Kidney tubule cell (primary cell): ENCODE results near the gene GAB2.
A peak's percentile ranks its signal among the peaks of the same experiment; 100 is the strongest.
"Not testable (repeated sequence)": the region's sequence is repeated elsewhere in the genome, so short reads cannot be mapped to it uniquely, and the experiment has no call there.

Source experiments
- DNase-seq: peaks from one replicate; pipeline ENCODE4 v3.0.0-alpha.2; 2018; ENCODE audit warnings: low spot score

The GAB2 gene

GRCh38 chr11:78417175-78417887 is at the start of gene GAB2:
TSS of gene GAB2 (minus strand) at chr11:78417820. CDS start at chr11:78417720, 100 bp downstream.
- no peak for DNase-seq

- no peak for DNase-seq
These were observed 49.8 kb upstream of the GAB2 start for GRCh38 chr11:78467370-78467769.

- no peak for DNase-seq
These were observed 47.7 kb upstream of the GAB2 start for GRCh38 chr11:78465169-78465942.

- DNase-seq, result not testable (repeated sequence)
These were observed 47.2 kb upstream of the GAB2 start for GRCh38 chr11:78464787-78465168.

- DNase-seq, result peak; percentile 25
These were observed 42.9 kb upstream of the GAB2 start for GRCh38 chr11:78460471-78460870.

- no peak for DNase-seq
These were observed 42.1 kb upstream of the GAB2 start for GRCh38 chr11:78459738-78460137.

- no peak for DNase-seq
These were observed 39.8 kb upstream of the GAB2 start for GRCh38 chr11:78457448-78457847.

- no peak for DNase-seq
These were observed 35.7 kb upstream of the GAB2 start for GRCh38 chr11:78453140-78453935.

GRCh38 chr11:78451371-78452150 is 33.9 kb upstream of the GAB2 start:
- DNase-seq, result no peak

GRCh38 chr11:78450866-78451265 is 33.2 kb upstream of the GAB2 start:
- DNase-seq, result no peak

GRCh38 chr11:78449866-78450265 is 32.2 kb upstream of the GAB2 start:
- DNase-seq, result no peak

- DNase-seq, result no peak
These were observed 28.6 kb upstream of the GAB2 start for GRCh38 chr11:78446210-78446609.

- no peak for DNase-seq
These were observed 27.1 kb upstream of the GAB2 start for GRCh38 chr11:78444726-78445125.

GRCh38 chr11:78441956-78442355 is 24.3 kb upstream of the GAB2 start:
- DNase-seq, result no peak

GRCh38 chr11:78438298-78438975 is 20.8 kb upstream of the GAB2 start:
- no peak for DNase-seq

- DNase-seq, result no peak
These were observed 15.3 kb upstream of the GAB2 start for GRCh38 chr11:78432956-78433355.

- DNase-seq, result peak; percentile 18
These were observed 14.5 kb upstream of the GAB2 start for GRCh38 chr11:78432058-78432515.

GRCh38 chr11:78429660-78430059 is 12.0 kb upstream of the GAB2 start:
- DNase-seq, result no peak

- no peak for DNase-seq
These were observed 11.6 kb upstream of the GAB2 start for GRCh38 chr11:78429209-78429608.

- no peak for DNase-seq
These were observed 11.2 kb upstream of the GAB2 start for GRCh38 chr11:78428773-78429172.

GRCh38 chr11:78428266-78428636 is 10.6 kb upstream of the GAB2 start:
- no peak for DNase-seq
